DND-41 (cell line): ENCODE data around the gene KIAA1755.

Experiments
- ATAC-seq: fragments of 200-7000 bp; cut with Tn5 transposase; 3 replicates; pipeline ENCODE4 v1.9.1; 2021; ENCODE audit warnings: low read depth; ENCODE audit not compliant: insufficient read depth
- DNase-seq: peaks from one replicate; pipeline ENCODE4 v3.0.0-alpha.2; 2020
- H2AFZ ChIP-seq: 2 replicates; pipeline ENCODE4 v1.6.0; 2012; ENCODE audit warnings: low read depth, low read length
- H3K27ac ChIP-seq: 2 replicates; pipeline ENCODE4 v1.5.1; 2012; ENCODE audit warnings: low read length, inconsistent platforms
- H3K27me3 ChIP-seq: fragments of 200-600 bp; sonication (generic); 2 replicates; pipeline ENCODE4 v1.6.0; 2012; ENCODE audit warnings: low read length, mild to moderate bottlenecking, inconsistent platforms; ENCODE audit not compliant: insufficient read depth, poor library complexity
- H3K36me3 ChIP-seq: 2 replicates; pipeline ENCODE4 v1.5.1; 2012; ENCODE audit warnings: low read length, inconsistent platforms; ENCODE audit not compliant: insufficient read depth
- H3K4me1 ChIP-seq: 2 replicates; pipeline ENCODE4 v1.5.1; 2012; ENCODE audit warnings: mild to moderate bottlenecking, low read length; ENCODE audit not compliant: insufficient read depth
- H3K4me2 ChIP-seq: 2 replicates; pipeline ENCODE4 v1.6.0; 2012; ENCODE audit warnings: mild to moderate bottlenecking, moderate library complexity, low read length, inconsistent platforms; ENCODE audit not compliant: insufficient read depth
- H3K4me3 ChIP-seq, 2 experiments: fragments of 200-600 bp in 1 of 2; shearing (Covaris generic) in 1 of 2; 2 replicates each; pipeline ENCODE4 v1.5.1; 2012 to 2016; ENCODE audit warnings: inconsistent platforms in 2 of 2, low read length in 2 of 2, mild to moderate bottlenecking in 2 of 2, low read depth in 1 of 2, moderate library complexity in 1 of 2
- H3K79me2 ChIP-seq: 2 replicates; pipeline ENCODE4 v1.6.0; 2012; ENCODE audit warnings: low read length, inconsistent platforms; ENCODE audit not compliant: insufficient read depth
- H3K9ac ChIP-seq: 2 replicates; pipeline ENCODE4 v1.6.0; 2012; ENCODE audit warnings: low read depth, mild to moderate bottlenecking, inconsistent platforms, low read length, moderate library complexity
- H3K9me3 ChIP-seq: 2 replicates; pipeline ENCODE4 v1.5.1; 2012; ENCODE audit warnings: low read length, moderate library complexity, mild to moderate bottlenecking, inconsistent platforms; ENCODE audit not compliant: insufficient read depth, severe bottlenecking
- H4K20me1 ChIP-seq: 2 replicates; pipeline ENCODE4 v1.6.0; 2012; ENCODE audit warnings: low read length; ENCODE audit not compliant: insufficient read depth
- EZH2 ChIP-seq: IDR thresholded peaks from 3 replicates; pipeline ENCODE4 v1.6.1; 2012; ENCODE audit warnings: borderline replicate concordance, low read depth, mild to moderate bottlenecking, moderate library complexity, low read length, inconsistent platforms; ENCODE audit not compliant: severe bottlenecking
- TF ChIP-seq, protein P1 (sequence below): IDR thresholded peaks from 2 replicates; pipeline ENCODE4 v1.5.1; 2012; ENCODE audit warnings: borderline replicate concordance, low read length, moderate library complexity, mild to moderate bottlenecking; ENCODE audit not compliant: poor library complexity, severe bottlenecking; ENCODE audit errors: extremely low read depth

KIAA1755 gene

GRCh38 chr20:38237381-38237780, 23.2 kb downstream of the KIAA1755 start:
- H3K79me2 ChIP-seq, result no peaks in the 10 kb centered on the region
- DNase-seq (no peak), ATAC-seq (no peak)
- H3K9me3 ChIP-seq, result peaks cover 13% of the 10 kb centered on the region
- no peak for TF ChIP-seq EZH2
- TF ChIP-seq, protein P1, sequence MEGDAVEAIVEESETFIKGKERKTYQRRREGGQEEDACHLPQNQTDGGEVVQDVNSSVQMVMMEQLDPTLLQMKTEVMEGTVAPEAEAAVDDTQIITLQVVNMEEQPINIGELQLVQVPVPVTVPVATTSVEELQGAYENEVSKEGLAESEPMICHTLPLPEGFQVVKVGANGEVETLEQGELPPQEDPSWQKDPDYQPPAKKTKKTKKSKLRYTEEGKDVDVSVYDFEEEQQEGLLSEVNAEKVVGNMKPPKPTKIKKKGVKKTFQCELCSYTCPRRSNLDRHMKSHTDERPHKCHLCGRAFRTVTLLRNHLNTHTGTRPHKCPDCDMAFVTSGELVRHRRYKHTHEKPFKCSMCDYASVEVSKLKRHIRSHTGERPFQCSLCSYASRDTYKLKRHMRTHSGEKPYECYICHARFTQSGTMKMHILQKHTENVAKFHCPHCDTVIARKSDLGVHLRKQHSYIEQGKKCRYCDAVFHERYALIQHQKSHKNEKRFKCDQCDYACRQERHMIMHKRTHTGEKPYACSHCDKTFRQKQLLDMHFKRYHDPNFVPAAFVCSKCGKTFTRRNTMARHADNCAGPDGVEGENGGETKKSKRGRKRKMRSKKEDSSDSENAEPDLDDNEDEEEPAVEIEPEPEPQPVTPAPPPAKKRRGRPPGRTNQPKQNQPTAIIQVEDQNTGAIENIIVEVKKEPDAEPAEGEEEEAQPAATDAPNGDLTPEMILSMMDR, result no peak
- no peak overlapping the region for H3K27ac ChIP-seq
- no peak overlapping the region for H3K4me2 ChIP-seq
- no peak overlapping the region for H3K4me3 ChIP-seq
- no peaks in the 10 kb centered on the region for H4K20me1 ChIP-seq
- H3K36me3 ChIP-seq, result no peaks in the 10 kb centered on the region
- H3K27me3 ChIP-seq, result peaks cover 13% of the 10 kb centered on the region
- H2AFZ ChIP-seq, result no peak overlapping the region
- H3K4me1 ChIP-seq, result no peaks in the 10 kb centered on the region
- H3K9ac ChIP-seq, result no peak overlapping the region

GRCh38 chr20:38231531-38232121, 28.9 kb downstream of the KIAA1755 start:
- H2AFZ ChIP-seq, result no peak overlapping the region
- no peak for DNase-seq
- H3K36me3 ChIP-seq, result no peaks in the 10 kb centered on the region
- H3K27me3 ChIP-seq, result peaks cover 8% of the 10 kb centered on the region
- no peak overlapping the region for H3K4me3 ChIP-seq
- H3K4me2 ChIP-seq, result no peak overlapping the region
- no peaks in the 10 kb centered on the region for H3K4me1 ChIP-seq
- no peak for ATAC-seq
- H4K20me1 ChIP-seq, result no peaks in the 10 kb centered on the region
- no peak overlapping the region for H3K27ac ChIP-seq
- H3K9me3 ChIP-seq, result no peaks in the 10 kb centered on the region
- TF ChIP-seq EZH2, result no peak
- TF ChIP-seq, protein P1, result no peak
- H3K79me2 ChIP-seq, result no peaks in the 10 kb centered on the region
- H3K9ac ChIP-seq, result no peak overlapping the region

DNA sequence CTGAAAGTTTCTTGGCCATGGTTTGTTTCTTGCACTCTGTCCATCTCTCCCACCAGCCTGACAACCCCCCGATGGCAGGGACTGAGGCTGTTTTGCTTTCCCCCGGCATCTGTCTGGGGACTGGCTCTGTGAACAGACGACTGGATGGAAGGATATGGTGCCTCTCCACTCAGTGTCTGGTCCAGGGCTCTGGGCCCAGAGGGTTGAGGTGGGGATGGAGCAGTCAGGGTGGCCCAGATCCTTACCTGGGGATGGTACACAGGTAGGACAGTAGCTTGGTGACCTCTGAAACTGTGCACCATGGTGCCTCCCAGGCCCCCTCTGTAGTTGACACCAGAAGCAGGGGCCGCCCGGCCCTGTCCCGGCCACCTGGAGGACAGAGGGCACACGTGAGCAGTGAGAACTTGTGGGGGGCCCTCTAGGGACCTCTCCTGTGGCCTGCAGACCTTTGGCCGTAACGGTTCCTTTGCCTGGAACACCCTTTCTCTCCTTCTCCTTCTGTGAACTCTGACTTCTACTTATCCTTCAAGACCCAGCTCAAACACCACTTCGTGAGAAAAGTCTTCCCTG, 29.5 kb downstream of the KIAA1755 start:
- no peak overlapping the region for H2AFZ ChIP-seq
- DNase-seq, result no peak
- H3K4me3 ChIP-seq, result no peak overlapping the region
- TF ChIP-seq, protein P1, result no peak
- no peak for TF ChIP-seq EZH2
- no peaks in the 10 kb centered on the region for H4K20me1 ChIP-seq
- ATAC-seq, result no peak
- H3K27me3 ChIP-seq, result peaks cover 7% of the 10 kb centered on the region
- H3K4me1 ChIP-seq, result no peaks in the 10 kb centered on the region
- no peaks in the 10 kb centered on the region for H3K9me3 ChIP-seq
- H3K9ac ChIP-seq, result no peak overlapping the region
- H3K27ac ChIP-seq, result no peak overlapping the region
- no peaks in the 10 kb centered on the region for H3K36me3 ChIP-seq
- no peak overlapping the region for H3K4me2 ChIP-seq
- H3K79me2 ChIP-seq, result no peaks in the 10 kb centered on the region

DNA sequence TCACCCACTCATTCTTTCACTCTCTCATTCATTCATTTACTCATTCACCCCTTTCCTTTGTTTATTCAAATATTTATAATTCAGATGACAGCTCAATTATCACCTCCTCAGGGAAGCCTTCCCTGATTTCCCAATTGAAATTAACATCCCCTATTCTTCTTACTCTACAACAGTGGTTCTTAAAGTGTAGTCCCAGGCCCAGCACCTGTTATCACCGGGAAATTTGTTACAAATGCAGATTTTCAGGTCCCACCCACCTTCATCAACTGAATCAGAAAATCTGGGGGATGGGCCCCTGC, 30.3 kb downstream of the KIAA1755 start:
- DNase-seq (no peak), ATAC-seq (no peak)
- no peaks in the 10 kb centered on the region for H4K20me1 ChIP-seq
- H3K4me2 ChIP-seq, result no peak overlapping the region
- H3K36me3 ChIP-seq, result no peaks in the 10 kb centered on the region
- no peak overlapping the region for H3K4me3 ChIP-seq
- TF ChIP-seq, protein P1, result no peak
- no peak for TF ChIP-seq EZH2
- no peaks in the 10 kb centered on the region for H3K9me3 ChIP-seq
- no peak overlapping the region for H3K27ac ChIP-seq
- no peaks in the 10 kb centered on the region for H3K4me1 ChIP-seq
- no peaks in the 10 kb centered on the region for H3K79me2 ChIP-seq
- no peak overlapping the region for H2AFZ ChIP-seq
- no peak overlapping the region for H3K9ac ChIP-seq
- peaks cover 5% of the 10 kb centered on the region for H3K27me3 ChIP-seq
